H1 (cell line): Measurements from ENCODE around the gene TMEM154. TPM values are rescaled to one million over a fixed set of nuclear protein-coding genes. Genes with fewer than 3 reads are reported as not detected.

Source experiments
- CTCF ChIA-PET: fragments of 300-600 bp; sonication (Branson Sonifier 250); formaldehyde crosslinking; loops from one replicate; lab custom pipeline; 2021; ENCODE audit not compliant: partially characterized antibody; lab: Charles Lee
- POLR2A ChIA-PET: fragments of 300-600 bp; sonication (Branson Sonifier 250); formaldehyde crosslinking; loops from one replicate; lab custom pipeline; 2021; ENCODE audit warnings: inconsistent platforms; ENCODE audit not compliant: partially characterized antibody; lab: Charles Lee
- DNase-seq, 2 experiments: peaks; one replicate each; pipeline versions ENCODE4 v3.0.0 to v3.0.0-alpha.2; 2010 to 2022; ENCODE audit warnings: low spot score in 2 of 2, low read depth in 1 of 2, mixed read lengths in 1 of 2
- FAIRE-seq: peaks from 2 replicates; lab custom pipeline; 2011; peaks lifted over from hg19 to GRCh38; lab: Jason Lieb, UNC
- H2AFZ ChIP-seq: 2 replicates; pipeline ENCODE4 v1.8.1; 2012; ENCODE audit warnings: low read length, inconsistent platforms
- H2AK5ac ChIP-seq: 2 replicates; pipeline ENCODE4 v1.6.1; 2013; ENCODE audit warnings: low read depth, low read length
- H2BK120ac ChIP-seq: replicated peaks from 2 replicates; pipeline ENCODE3; 2013; ENCODE audit warnings: low read depth, low read length, inconsistent platforms
- H2BK12ac ChIP-seq: 2 replicates; pipeline ENCODE4 v1.6.1; 2013; ENCODE audit warnings: low read depth, low read length
- H2BK15ac ChIP-seq: 2 replicates; pipeline ENCODE4 v1.6.1; 2013; ENCODE audit warnings: low read length
- H2BK20ac ChIP-seq: 2 replicates; pipeline ENCODE4 v1.6.1; 2013; ENCODE audit warnings: low read length
- H2BK5ac ChIP-seq: 2 replicates; pipeline ENCODE4 v1.6.1; 2013; ENCODE audit warnings: low read depth, low read length
- H3K14ac ChIP-seq: 2 replicates; pipeline ENCODE4 v1.6.1; 2013; ENCODE audit warnings: inconsistent platforms; ENCODE audit not compliant: insufficient read length
- H3K18ac ChIP-seq: 2 replicates; pipeline ENCODE4 v1.6.1; 2013; ENCODE audit warnings: low read length; ENCODE audit errors: extremely low read depth
- H3K23ac ChIP-seq: 2 replicates; pipeline ENCODE4 v1.6.1; 2013; ENCODE audit warnings: inconsistent platforms; ENCODE audit not compliant: insufficient read length
- H3K23me2 ChIP-seq: 2 replicates; pipeline ENCODE4 v1.6.1; 2013; ENCODE audit warnings: low read depth, low read length
- H3K27ac ChIP-seq: 2 replicates; pipeline ENCODE4 v1.6.1; 2011; ENCODE audit warnings: low read depth, low read length, inconsistent platforms
- H3K27me3 ChIP-seq, 4 experiments: replicated peaks in 1 of 4; 1 replicate in 1 of 4; 2 replicates in 3 of 4; pipeline versions ENCODE4 v1.6.1 to v1.8.1; 2011 to 2013; ENCODE audit warnings: low read length in 3 of 4, mild to moderate bottlenecking in 3 of 4, inconsistent platforms in 2 of 4, mixed read lengths in 2 of 4, moderate library complexity in 1 of 4; ENCODE audit not compliant: control insufficient read depth in 3 of 4, insufficient read depth in 3 of 4; ENCODE audit errors: extremely low read depth in 1 of 4
- H3K36me3 ChIP-seq, 4 experiments: 2 replicates each; pipeline versions ENCODE4 v1.6.1 to v1.8.1; 2011 to 2013; ENCODE audit warnings: mild to moderate bottlenecking in 4 of 4, low read length in 3 of 4, moderate library complexity in 2 of 4, control low read depth in 1 of 4, inconsistent platforms in 1 of 4; ENCODE audit not compliant: insufficient read depth in 4 of 4, control insufficient read depth in 2 of 4
- H3K4ac ChIP-seq: replicated peaks from 2 replicates; pipeline ENCODE3; 2013; ENCODE audit warnings: low read length, low read depth, mixed read lengths, inconsistent platforms; ENCODE audit not compliant: insufficient read length
- H3K4me1 ChIP-seq, 4 experiments: replicated peaks in 1 of 4; 1 replicate in 1 of 4; 2 replicates in 3 of 4; pipeline versions ENCODE4 v1.6.1 to v1.8.1; 2011 to 2013; ENCODE audit warnings: low read length in 3 of 4, inconsistent platforms in 2 of 4, mixed read lengths in 1 of 4; ENCODE audit not compliant: insufficient read depth in 4 of 4, control insufficient read depth in 3 of 4
- H3K4me2 ChIP-seq, 2 experiments: 2 replicates each; pipeline versions ENCODE4 v1.6.1 to v1.8.1; 2011 to 2013; ENCODE audit warnings: low read depth in 2 of 2, low read length in 2 of 2, control low read depth in 1 of 2, inconsistent platforms in 1 of 2, mild to moderate bottlenecking in 1 of 2; ENCODE audit not compliant: insufficient read depth in 1 of 2
- H3K4me3 ChIP-seq, 4 experiments: fragments of 200-600, 300-600 bp in 1 of 4; sonication (generic), shearing (Covaris generic), sonication (Bioruptor Twin) in 1 of 4; 2 replicates each; pipeline versions ENCODE4 v1.5.1 to v1.8.1; 2011 to 2016; ENCODE audit warnings: low read length in 4 of 4, low read depth in 3 of 4, control low read depth in 2 of 4, inconsistent platforms in 2 of 4, mild to moderate bottlenecking in 2 of 4, mixed read lengths in 1 of 4, moderate library complexity in 1 of 4; ENCODE audit not compliant: insufficient read depth in 2 of 4; ENCODE audit errors: extremely low read depth in 1 of 4
- H3K56ac ChIP-seq: replicated peaks from 2 replicates; pipeline ENCODE3; 2013; ENCODE audit warnings: low read depth, mild to moderate bottlenecking, mixed read lengths, low read length, inconsistent platforms; ENCODE audit not compliant: insufficient read length
- H3K79me1 ChIP-seq: 2 replicates; pipeline ENCODE4 v1.6.1; 2013; ENCODE audit warnings: low read depth, low read length, control low read depth
- H3K79me2 ChIP-seq, 2 experiments: 2 replicates each; pipeline versions ENCODE4 v1.6.1 to v1.8.1; 2012 to 2013; ENCODE audit warnings: low read length in 2 of 2, mild to moderate bottlenecking in 2 of 2, inconsistent platforms in 1 of 2; ENCODE audit not compliant: insufficient read depth in 2 of 2, control insufficient read depth in 1 of 2
- H3K9ac ChIP-seq, 4 experiments: replicated peaks in 1 of 4; 1 replicate in 1 of 4; 2 replicates in 3 of 4; pipeline versions ENCODE4 v1.6.1 to v1.8.1; 2011 to 2013; ENCODE audit warnings: low read depth in 3 of 4, low read length in 3 of 4, control low read depth in 2 of 4, mild to moderate bottlenecking in 2 of 4, moderate library complexity in 2 of 4, inconsistent platforms in 1 of 4; ENCODE audit errors: extremely low read depth in 1 of 4
- H3K9me3 ChIP-seq, 2 experiments: 2 replicates each; pipeline versions ENCODE4 v1.6.1 to v1.8.1; 2012 to 2013; ENCODE audit warnings: mild to moderate bottlenecking in 2 of 2, moderate library complexity in 2 of 2, control low read depth in 1 of 2, inconsistent platforms in 1 of 2, low read depth in 1 of 2, low read length in 1 of 2, mixed read lengths in 1 of 2; ENCODE audit not compliant: insufficient read depth in 2 of 2
- H4K20me1 ChIP-seq, 2 experiments: replicated peaks in 1 of 2; 2 replicates each; pipeline versions ENCODE3 to v1.8.1; 2011 to 2013; ENCODE audit warnings: inconsistent platforms in 2 of 2, low read length in 2 of 2, mild to moderate bottlenecking in 1 of 2; ENCODE audit not compliant: insufficient read depth in 2 of 2, control insufficient read depth in 1 of 2
- H4K5ac ChIP-seq: 2 replicates; pipeline ENCODE4 v1.6.1; 2013; ENCODE audit warnings: low read length, low read depth, mixed read lengths, inconsistent platforms; ENCODE audit not compliant: insufficient read length
- H4K8ac ChIP-seq: 2 replicates; pipeline ENCODE4 v1.8.0; 2013; ENCODE audit warnings: mild to moderate bottlenecking, moderate library complexity, low read length, inconsistent platforms; ENCODE audit not compliant: insufficient read depth; ENCODE audit errors: extremely low read depth
- H4K91ac ChIP-seq: replicated peaks from 2 replicates; pipeline ENCODE3; 2013; ENCODE audit warnings: low read length, mixed read lengths, inconsistent platforms; ENCODE audit not compliant: insufficient read length
- BACH1 ChIP-seq: IDR thresholded peaks from 2 replicates; pipeline ENCODE4 v1.6.1; 2012; ENCODE audit warnings: low read length, improper control_type of control experiment
- CBX8 ChIP-seq: fragments of 300-800, 300-1000 bp; sonication (generic); IDR thresholded peaks from 2 replicates; pipeline ENCODE4 v1.7.1; 2016; ENCODE audit warnings: low read depth, low read length, borderline replicate concordance
- GABPA ChIP-seq: IDR thresholded peaks from 2 replicates; pipeline ENCODE4 v1.6.1; 2011; ENCODE audit warnings: mild to moderate bottlenecking, low read length, moderate library complexity, borderline replicate concordance; ENCODE audit not compliant: insufficient read depth
- GTF2F1 ChIP-seq: IDR thresholded peaks from 2 replicates; pipeline ENCODE4 v1.6.1; 2012; ENCODE audit warnings: low read depth, low read length, improper control_type of control experiment, borderline replicate concordance
- KDM5A ChIP-seq: fragments of 200-600 bp; IDR thresholded peaks from 2 replicates; pipeline ENCODE4 v1.7.1; 2012; ENCODE audit warnings: mild to moderate bottlenecking, low read length, inconsistent platforms, mixed read lengths
- PHF8 ChIP-seq: fragments of 200-600 bp; sonication (generic); conservative IDR thresholded peaks from 2 replicates; pipeline ENCODE4 v1.7.1; 2012; ENCODE audit warnings: low read depth, mild to moderate bottlenecking, inconsistent platforms, low read length, moderate library complexity
- RAD21 ChIP-seq, 2 experiments: IDR thresholded peaks in 1 of 2; conservative IDR thresholded peaks in 1 of 2; 2 replicates each; pipeline ENCODE4 v1.6.1; 2011; ENCODE audit warnings: low read depth in 2 of 2, low read length in 2 of 2, improper control_type of control experiment in 1 of 2, inconsistent platforms in 1 of 2, mild to moderate bottlenecking in 1 of 2, moderate library complexity in 1 of 2
- SIN3A ChIP-seq, 2 experiments: IDR thresholded peaks in 1 of 2; conservative IDR thresholded peaks in 1 of 2; 2 replicates each; pipeline ENCODE4 v1.6.1; 2011 to 2012; ENCODE audit warnings: low read length in 2 of 2, improper control_type of control experiment in 1 of 2, low read depth in 1 of 2, mild to moderate bottlenecking in 1 of 2
- WGBS, 2 experiments: shearing (Covaris generic) in 1 of 2; methylation state at CpG; one replicate each; pipeline versions ENCODE4 v1.1.6 to v1.1.7; 2013 to 2015; ENCODE audit warnings: low lambda C conversion rate in 2 of 2, mixed read lengths in 2 of 2, inconsistent platforms in 1 of 2, low coverage in 1 of 2, missing lambda C conversion rate in 1 of 2; ENCODE audit not compliant: insufficient replicate concordance in 2 of 2, insufficient coverage in 1 of 2, insufficient read length in 1 of 2; ENCODE audit errors: extremely low coverage in 1 of 2, missing lambda C conversion rate in 1 of 2; 5-methylcytosine and 5-hydroxymethylcytosine counted together
- polyA plus RNA-seq, 7 experiments: library from polyadenylated mRNA; depleted of rRNA in 3 of 7; stranded (reverse) in 5 of 7; unstranded in 2 of 7; fragments of >200 nt in 5 of 7; fragments of 200-250 nt in 2 of 7; gene quantifications; 1 replicate in 5 of 7; 2 replicates in 1 of 7; 4 replicates in 1 of 7; pipeline versions ENCODE4 v1.2.1 to v1.2.3, GENCODE V29; 2011 to 2013; ENCODE audit warnings: missing spikeins in 2 of 7, mixed read lengths in 2 of 7
- total RNA-seq: library from RNA; stranded (reverse); fragmentation: NEBNext Ultra II Directional; extraction: Animal tissue kit (Norgen Biotek cat#: 25700); gene quantifications from 2 replicates; pipeline ENCODE4 v1.2.1, GENCODE V29; 2021
- TF ChIP-seq, protein P1 (sequence below), 3 experiments: IDR thresholded peaks; 1 replicate in 2 of 3; 2 replicates in 1 of 3; pipeline versions ENCODE4 v1.5.1 to v1.6.1; 2011; ENCODE audit warnings: low read length in 3 of 3, mild to moderate bottlenecking in 3 of 3, inconsistent platforms in 2 of 3, low read depth in 1 of 3, moderate library complexity in 1 of 3; ENCODE audit not compliant: insufficient read depth in 1 of 3; ENCODE audit errors: control extremely low read depth in 1 of 3

Gene TMEM154
- total and polyA plus RNA-seq, 2 of the 8 experiments (the other 6 are each of a cell fraction or from before 2014, with no cell fraction given) = 0.33 to 1.2 TPM

DNA sequence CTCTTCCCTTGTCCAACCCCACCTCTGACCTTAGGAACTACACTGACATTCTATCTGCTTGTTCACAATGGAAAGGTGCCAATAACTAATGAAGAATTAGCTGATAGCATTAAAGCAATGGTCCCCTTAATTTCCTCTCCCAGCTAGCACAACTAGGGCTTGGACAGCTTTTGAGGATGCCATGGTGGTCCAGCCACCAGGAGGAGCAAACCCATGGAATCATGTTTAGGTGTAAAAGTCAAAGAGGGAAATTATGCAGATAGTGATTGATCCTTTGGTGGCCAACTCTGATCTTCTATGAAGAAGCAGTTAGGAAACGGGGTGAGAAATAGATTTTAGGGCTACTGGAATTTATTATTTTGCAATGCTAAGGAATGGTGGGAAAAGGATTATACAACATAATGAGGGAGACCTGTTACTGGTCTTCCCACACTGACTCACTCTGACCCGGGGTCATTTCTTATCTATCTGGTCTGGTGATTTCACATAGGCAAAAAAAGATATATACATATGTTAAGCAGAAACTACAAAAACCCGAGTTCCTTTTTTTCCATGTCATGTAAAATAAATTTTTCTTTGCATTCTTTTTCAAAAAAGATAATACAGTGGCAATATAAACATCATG is 98.1 kb downstream of the TMEM154 start:
- H3K4me3 ChIP-seq = no peak overlapping the region
- H3K9ac ChIP-seq = no peak overlapping the region
- CTCF ChIA-PET = interaction anchor here (0.6 to 4.3 kb wide), 9 partner anchors 9 to 102 kb away, joined by 3 to 23 read pairs (median 4); no protein-coding TSS in a partner anchor
- H3K4ac ChIP-seq = no peak overlapping the region
- no peak overlapping the region for H3K18ac ChIP-seq
- H3K23ac ChIP-seq = no peak overlapping the region
- H3K4me1 ChIP-seq = no peaks in the 10 kb centered on the region
- no peak overlapping the region for H4K8ac ChIP-seq
- TF ChIP-seq GTF2F1 (no peak), KDM5A (no peak), GABPA (no peak), PHF8 (no peak), RAD21 (IDR thresholded peaks at IDR 0.05 in 1 of 2, conservative IDR thresholded peaks at IDR 0.05 in 1 of 2; ENCODE audit: low read depth in 2 of 2, low read length in 2 of 2) (peak; percentile 35 to 53), BACH1 (no peak), SIN3A (conservative IDR thresholded peaks at IDR 0.05 in 1 of 2, IDR thresholded peaks at IDR 0.05 in 1 of 2; ENCODE audit: low read depth in 1 of 2, low read length in 2 of 2) (no peak), CBX8 (no peak)
- TF ChIP-seq, protein P1, sequence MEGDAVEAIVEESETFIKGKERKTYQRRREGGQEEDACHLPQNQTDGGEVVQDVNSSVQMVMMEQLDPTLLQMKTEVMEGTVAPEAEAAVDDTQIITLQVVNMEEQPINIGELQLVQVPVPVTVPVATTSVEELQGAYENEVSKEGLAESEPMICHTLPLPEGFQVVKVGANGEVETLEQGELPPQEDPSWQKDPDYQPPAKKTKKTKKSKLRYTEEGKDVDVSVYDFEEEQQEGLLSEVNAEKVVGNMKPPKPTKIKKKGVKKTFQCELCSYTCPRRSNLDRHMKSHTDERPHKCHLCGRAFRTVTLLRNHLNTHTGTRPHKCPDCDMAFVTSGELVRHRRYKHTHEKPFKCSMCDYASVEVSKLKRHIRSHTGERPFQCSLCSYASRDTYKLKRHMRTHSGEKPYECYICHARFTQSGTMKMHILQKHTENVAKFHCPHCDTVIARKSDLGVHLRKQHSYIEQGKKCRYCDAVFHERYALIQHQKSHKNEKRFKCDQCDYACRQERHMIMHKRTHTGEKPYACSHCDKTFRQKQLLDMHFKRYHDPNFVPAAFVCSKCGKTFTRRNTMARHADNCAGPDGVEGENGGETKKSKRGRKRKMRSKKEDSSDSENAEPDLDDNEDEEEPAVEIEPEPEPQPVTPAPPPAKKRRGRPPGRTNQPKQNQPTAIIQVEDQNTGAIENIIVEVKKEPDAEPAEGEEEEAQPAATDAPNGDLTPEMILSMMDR (IDR thresholded peaks at IDR 0.05; ENCODE audit: control extremely low read depth in 1 of 3, insufficient read depth in 1 of 3, low read depth in 1 of 3, low read length in 3 of 3) = peak; percentile 35 to 44 (median 37); a peak in 3 of 4 replicates
- TF ChIP-seq, all 59 proteins: peak for 2
- Histone ChIP-seq H2AK5ac (no peak overlapping the region), H3K27me3 (no peaks in the 10 kb centered on the region), H4K91ac (no peak overlapping the region), H3K23me2 (no peaks in the 10 kb centered on the region), H3K36me3 (no peaks in the 10 kb centered on the region), H2BK20ac (no peak overlapping the region), H2BK5ac (no peak overlapping the region), H3K79me1 (no peaks in the 10 kb centered on the region), H2AFZ (no peak overlapping the region), H4K20me1 (no peaks in the 10 kb centered on the region), H3K14ac (no peak overlapping the region), H2BK120ac (no peak overlapping the region), H3K79me2 (no peaks in the 10 kb centered on the region), H3K9me3 (peaks cover 0 to under 1% of the 10 kb centered on the region in 2 experiments; a peak in 1 of 4 replicates), H3K4me2 (no peak overlapping the region), H3K56ac (no peak overlapping the region), H3K27ac (no peak overlapping the region), H4K5ac (no peak overlapping the region), H2BK15ac (no peak overlapping the region), H2BK12ac (no peak overlapping the region)
- POLR2A ChIA-PET = no interaction called here
- 78% methylated on average over 3 of the region's 3 CpGs; no CpG with 5 or more reads in 1 of the 2 experiments for whole genome bisulfite sequencing, 2 experiments
- FAIRE-seq (no peak), DNase-seq (no peak)
